Glomerular visceral epithelial cell (primary cell): ENCODE results near the gene ZNF837.
"Not testable (repeated sequence)": the region's sequence is repeated elsewhere in the genome, so short reads cannot be mapped to it uniquely, and the experiment has no call there.

Source experiments
- DNase-seq: peaks from one replicate; pipeline ENCODE4 v3.0.0-alpha.2; 2016; ENCODE audit errors: extremely low spot score

Gene ZNF837

DNA sequence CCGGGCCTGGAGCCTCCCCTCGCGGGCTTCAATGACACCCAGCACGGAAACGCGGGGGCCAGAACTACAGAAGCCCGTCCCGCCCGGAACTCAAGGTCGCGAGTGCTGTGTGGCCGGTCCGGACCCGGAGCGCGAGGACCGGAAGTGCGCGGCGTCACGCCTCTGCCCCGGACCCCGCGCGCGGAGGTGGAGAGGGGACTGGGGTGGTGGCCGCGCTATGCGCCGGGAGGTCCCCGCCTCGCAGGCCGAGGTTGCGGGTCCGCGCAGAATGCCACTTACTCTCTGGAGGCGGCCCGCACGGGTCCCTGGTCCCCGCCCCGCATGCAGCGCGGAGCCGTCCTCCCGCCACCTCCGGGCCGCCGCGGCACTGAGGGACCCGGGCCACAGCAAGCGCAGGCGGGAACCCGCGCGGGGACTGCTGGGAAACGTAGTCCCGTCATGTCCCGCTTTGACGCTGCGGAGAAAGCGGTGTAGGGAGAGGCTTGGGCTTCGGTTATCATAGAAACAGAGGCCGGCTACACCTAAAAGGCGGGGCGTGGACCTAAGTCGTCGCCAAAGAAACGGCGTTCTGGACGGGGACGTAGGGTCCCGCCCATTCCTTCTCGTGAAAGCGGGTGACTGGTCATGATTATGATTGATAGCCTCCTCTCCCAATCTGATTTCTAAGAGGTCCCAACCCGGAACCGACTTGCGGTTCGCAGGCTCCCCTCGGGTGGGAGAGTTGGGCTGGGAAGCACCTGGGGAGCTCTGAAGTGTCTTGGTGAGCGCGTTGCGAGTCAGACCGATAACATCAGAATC is at the start of gene ZNF837:
Gene ZNF837 (minus strand): TSS at position 369 of the 798 bp plus-strand sequence. CDS start 11,698 bp downstream, outside the sequence.
- DNase-seq, result peak; percentile 100

GRCh38 chr19:58429745-58430144 is 48.9 kb upstream of the ZNF837 start:
- DNase-seq, result no peak

GRCh38 chr19:58428617-58429016 is 47.8 kb upstream of the ZNF837 start:
- DNase-seq, result no peak

GRCh38 chr19:58417071-58417470 is 36.2 kb upstream of the ZNF837 start:
- no peak for DNase-seq

DNA sequence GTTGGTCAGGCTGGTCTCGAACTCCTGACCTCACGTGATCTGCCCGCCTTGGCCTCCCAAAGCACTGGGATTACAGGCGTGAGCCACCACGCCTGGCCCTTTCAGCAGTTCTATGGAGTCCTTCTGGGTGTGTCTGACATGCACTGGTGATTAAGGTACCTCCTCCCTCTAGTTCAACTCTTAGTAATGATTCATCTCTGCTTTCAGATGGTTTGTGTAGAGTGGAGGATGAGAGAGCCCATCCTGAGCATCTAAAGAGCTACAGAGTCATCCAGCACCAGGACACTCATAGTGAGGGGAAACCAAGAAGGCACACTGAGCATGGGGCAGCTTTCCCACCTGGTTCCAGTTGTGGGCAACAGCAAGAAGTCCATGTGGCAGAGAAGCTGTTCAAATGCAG is 35.8 kb upstream of the ZNF837 start:
- DNase-seq, result no peak

GRCh38 chr19:58409010-58409790 is 28.4 kb upstream of the ZNF837 start:
- peak; percentile 57 for DNase-seq

DNA sequence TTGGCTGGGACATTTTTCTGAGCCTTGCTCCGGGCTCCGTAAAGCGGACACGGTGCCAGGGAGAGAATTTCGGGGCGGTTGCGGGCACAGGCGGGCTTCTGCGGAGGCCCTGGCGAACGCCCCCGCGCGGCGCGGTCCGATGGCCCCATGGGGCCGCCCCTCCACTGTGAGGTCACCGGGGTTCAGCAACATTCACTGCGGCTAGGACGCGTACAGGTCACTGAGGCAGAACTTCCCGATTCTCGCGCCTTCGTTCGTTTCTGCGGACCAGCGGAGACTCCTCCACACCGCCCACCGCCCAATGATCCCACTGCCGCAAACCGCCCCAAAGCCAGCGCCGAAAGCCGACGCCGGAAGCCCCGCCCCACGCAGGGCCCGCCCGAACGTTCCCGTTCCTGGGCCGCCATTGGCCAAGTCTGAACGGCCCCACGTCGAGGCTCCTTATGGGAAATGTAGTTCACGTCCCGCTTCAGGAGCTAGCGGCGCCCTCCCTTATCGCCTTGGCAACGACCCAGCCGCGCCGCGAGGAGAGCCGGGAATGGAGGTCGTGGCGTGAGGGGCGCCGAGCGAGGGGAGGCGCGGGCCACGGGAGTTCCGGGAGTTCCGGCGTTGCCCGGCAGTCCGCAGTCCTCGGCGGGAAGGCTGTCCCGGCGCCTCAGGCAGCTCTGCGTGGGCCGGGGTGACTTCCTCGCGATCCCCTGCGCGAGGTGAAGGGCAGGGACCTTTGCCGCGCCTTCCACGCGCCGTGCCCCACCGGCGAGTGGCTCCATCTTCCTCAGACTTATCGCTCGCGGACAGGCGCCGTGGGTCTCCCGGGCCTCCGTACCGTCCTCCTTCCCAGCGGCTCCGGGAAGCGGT is 27.6 kb upstream of the ZNF837 start, which contains the start of gene ZNF584:
Gene ZNF584 (plus strand): TSS at position 498 of the 858 bp plus-strand sequence. CDS start 499 bp downstream, outside the sequence.
- DNase-seq, result peak; percentile 96

GRCh38 chr19:58407658-58408151 is 26.9 kb upstream of the ZNF837 start:
- DNase-seq, result no peak

- DNase-seq, result no peak
These were observed 26.2 kb upstream of the ZNF837 start for GRCh38 chr19:58406818-58407657.

- DNase-seq, result not testable (repeated sequence)
These were observed 23.2 kb upstream of the ZNF837 start for GRCh38 chr19:58403920-58404478.

DNA sequence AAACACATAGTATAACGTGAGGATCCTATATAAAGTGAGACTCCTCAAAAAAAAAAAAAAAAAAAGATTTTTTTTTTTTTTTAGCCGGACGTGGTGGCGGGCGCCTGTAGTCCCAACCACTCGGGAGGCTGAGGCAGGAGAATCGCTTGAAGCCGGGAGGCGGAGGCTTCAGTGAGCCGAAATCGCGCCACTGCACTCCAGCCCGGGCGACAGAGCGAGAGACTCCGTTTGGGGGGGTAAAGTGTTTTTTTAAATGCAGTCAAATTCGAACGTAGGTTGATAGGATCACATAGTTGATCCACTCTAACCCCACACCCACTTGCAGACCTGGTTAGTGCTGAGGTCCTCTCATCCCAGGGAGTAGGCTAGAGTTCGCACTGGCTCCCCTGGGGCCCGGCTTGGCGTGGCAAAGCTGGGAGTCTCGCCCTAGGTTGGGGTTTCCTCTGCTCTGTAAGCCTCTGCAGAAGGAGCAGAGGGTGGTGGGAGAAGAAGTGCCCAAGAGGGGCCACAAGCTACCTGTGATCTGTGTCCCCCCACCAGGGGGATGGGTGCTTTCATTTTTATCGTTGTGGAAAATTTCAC is 21.1 kb upstream of the ZNF837 start:
- no peak for DNase-seq

DNA sequence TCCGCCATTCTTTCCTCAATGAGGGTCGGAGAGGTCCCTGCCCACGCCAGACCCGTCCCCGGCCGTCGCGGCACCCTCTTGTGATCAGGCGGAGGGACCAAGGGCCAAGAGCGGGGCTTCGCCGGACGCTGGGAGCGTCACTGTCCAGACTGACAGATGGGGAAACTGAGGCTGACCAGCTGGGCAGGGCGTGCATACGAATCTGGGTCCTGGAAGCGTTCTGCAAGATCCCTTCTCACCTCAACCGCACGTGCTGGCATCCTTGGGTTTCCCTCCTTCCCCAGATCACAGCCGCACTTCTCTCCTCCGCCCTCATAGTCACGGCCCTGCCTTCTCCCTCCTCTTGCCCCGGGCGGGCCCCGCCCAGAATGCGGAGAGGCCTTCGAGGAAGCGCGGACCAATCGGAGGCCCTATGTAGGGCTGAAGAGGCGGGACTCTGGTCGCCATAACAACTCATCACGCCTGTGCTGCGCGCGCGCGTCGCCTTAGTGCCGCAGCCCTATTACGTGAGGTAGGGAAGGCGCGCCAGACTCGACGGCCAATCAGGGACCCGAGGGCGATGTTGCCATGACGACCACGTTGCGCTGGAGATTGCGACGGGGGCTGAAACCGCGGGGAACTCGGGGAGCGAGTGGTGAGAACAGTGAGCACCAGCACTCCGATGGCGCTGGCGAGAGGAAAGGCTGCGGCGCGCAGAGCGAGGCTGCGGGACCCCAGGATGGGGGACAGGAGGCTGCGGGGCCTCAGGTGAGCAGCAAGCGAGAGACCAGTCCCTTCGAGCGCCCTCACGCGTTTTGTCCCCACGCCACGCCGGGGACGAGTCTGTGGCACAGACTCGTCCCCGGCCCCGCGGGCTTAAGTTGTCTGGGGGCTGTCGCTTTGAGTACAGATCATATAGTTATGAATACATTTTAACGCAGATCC is 20.3 kb upstream of the ZNF837 start:
- DNase-seq, result peak; percentile 100

- DNase-seq, result no peak
These were observed 19.6 kb upstream of the ZNF837 start for GRCh38 chr19:58400316-58400915.

GRCh38 chr19:58399903-58400302 is 19.1 kb upstream of the ZNF837 start:
- no peak for DNase-seq

- no peak for DNase-seq
These were observed 17.7 kb upstream of the ZNF837 start for GRCh38 chr19:58398545-58398944.

GRCh38 chr19:58398087-58398486 is 17.3 kb upstream of the ZNF837 start:
- no peak for DNase-seq

DNA sequence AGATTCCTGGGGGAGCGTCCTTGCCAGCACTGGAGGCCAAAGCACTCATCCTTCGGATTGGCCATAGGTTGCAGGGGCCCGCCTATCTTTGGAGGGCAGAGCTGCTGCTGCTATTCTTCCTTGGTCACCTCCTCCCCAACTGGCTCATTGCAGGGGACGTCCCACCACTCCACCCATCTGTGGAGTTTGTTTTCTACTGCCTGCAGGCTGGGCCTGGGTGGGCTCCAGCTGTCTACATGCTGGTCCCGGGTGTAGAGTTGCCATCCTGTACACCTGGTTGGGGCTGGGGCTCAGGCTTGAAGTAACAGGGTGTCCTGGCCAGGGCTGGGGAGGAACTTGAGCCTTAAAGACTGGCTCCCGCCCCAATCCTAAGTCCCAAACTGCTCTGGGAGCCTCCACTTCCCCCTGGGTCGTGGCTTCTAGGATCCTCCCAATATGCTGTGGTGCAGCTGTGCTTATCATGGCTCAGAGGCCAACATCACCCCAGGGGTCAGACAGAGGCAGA is 16.8 kb upstream of the ZNF837 start:
- no peak for DNase-seq
